SK-N-SH (cell line): ENCODE results near the gene ZCCHC14. TPM values are rescaled to one million over a fixed set of nuclear protein-coding genes. Genes with fewer than 3 reads are reported as not detected.
"Not testable (repeated sequence)": the region's sequence is repeated elsewhere in the genome, so short reads cannot be mapped to it uniquely, and the experiment has no call there.

Experiments
- CTCF ChIA-PET: fragments of 300-600, 350-600 bp; formaldehyde crosslinking; extraction: SDS; loops from one replicate; lab custom pipeline; 2021; lab: Yijun Ruan, JAX
- POLR2A ChIA-PET: fragments of 350-600 bp; sonication (Branson Sonifier 250); formaldehyde crosslinking; extraction: SDS; loops from one replicate; lab custom pipeline; 2020; ENCODE audit warnings: antibody characterized with exemption, inconsistent platforms; lab: Yijun Ruan, JAX
- DNase-seq: peaks from one replicate; pipeline ENCODE4 v3.0.0; 2012
- H2AFZ ChIP-seq: fragments of 200-600 bp; sonication (generic); 2 replicates; pipeline ENCODE4 v1.8.1; 2016; ENCODE audit warnings: antibody characterized with exemption, mild to moderate bottlenecking, low read depth
- H3F3A ChIP-seq: fragments of 200-600 bp; sonication (generic); replicated peaks from 2 replicates; pipeline ENCODE3; 2016; ENCODE audit warnings: antibody characterized with exemption, mild to moderate bottlenecking; ENCODE audit not compliant: insufficient read depth
- H3K27ac ChIP-seq, 2 experiments: fragments of 200-500 bp in 1 of 2; fragments of 200-600 bp in 1 of 2; sonication (Bioruptor generic) in 1 of 2; sonication (generic), shearing (Covaris generic) in 1 of 2; 2 replicates each; pipeline versions ENCODE4 v1.5.1 to v1.6.1; 2014 to 2016; ENCODE audit warnings: low read depth in 2 of 2, inconsistent platforms in 1 of 2, low read length in 1 of 2, mild to moderate bottlenecking in 1 of 2, mixed read lengths in 1 of 2
- H3K27me3 ChIP-seq: fragments of 200-600 bp; sonication (generic), shearing (Covaris generic); 2 replicates; pipeline ENCODE4 v1.6.1; 2016; ENCODE audit warnings: mixed run types; ENCODE audit not compliant: insufficient read depth
- H3K36me3 ChIP-seq, 2 experiments: fragments of 200-500 bp in 1 of 2; fragments of 200-600 bp in 1 of 2; sonication (Bioruptor generic) in 1 of 2; sonication (generic) in 1 of 2; replicated peaks in 1 of 2; 2 replicates each; pipeline versions ENCODE3 to v1.5.1; 2014 to 2016; ENCODE audit warnings: low read length in 1 of 2, mild to moderate bottlenecking in 1 of 2; ENCODE audit not compliant: insufficient read depth in 2 of 2, control insufficient read depth in 1 of 2
- H3K4me1 ChIP-seq, 2 experiments: fragments of 200-500 bp in 1 of 2; fragments of 200-600 bp in 1 of 2; sonication (Bioruptor generic) in 1 of 2; sonication (generic), shearing (Covaris generic) in 1 of 2; 2 replicates each; pipeline versions ENCODE4 v1.5.1 to v1.6.1; 2014 to 2016; ENCODE audit warnings: low read depth in 1 of 2, low read length in 1 of 2, mixed run types in 1 of 2; ENCODE audit not compliant: insufficient read depth in 2 of 2, control insufficient read depth in 1 of 2
- H3K4me2 ChIP-seq: fragments of 200-600 bp; sonication (generic), shearing (Covaris generic); 2 replicates; pipeline ENCODE4 v1.6.1; 2017; ENCODE audit warnings: mixed run types
- H3K4me3 ChIP-seq, 2 experiments: fragments of 200-500 bp in 1 of 2; fragments of 200-600 bp in 1 of 2; sonication (Bioruptor generic) in 1 of 2; sonication (generic), shearing (Covaris generic) in 1 of 2; 2 replicates each; pipeline versions ENCODE4 v1.5.1 to v1.8.1; 2014 to 2016; ENCODE audit warnings: low read depth in 2 of 2, inconsistent platforms in 1 of 2, low read length in 1 of 2, mild to moderate bottlenecking in 1 of 2, mixed read lengths in 1 of 2, moderate library complexity in 1 of 2
- H3K79me2 ChIP-seq: fragments of 200-600 bp; sonication (generic); 2 replicates; pipeline ENCODE4 v1.8.1; 2017; ENCODE audit warnings: mild to moderate bottlenecking; ENCODE audit not compliant: insufficient read depth
- H3K9ac ChIP-seq: fragments of 200-600 bp; sonication (generic); 2 replicates; pipeline ENCODE4 v1.6.1; 2017; ENCODE audit warnings: mixed run types
- H3K9me2 ChIP-seq: fragments of 200-600 bp; sonication (generic); 2 replicates; pipeline ENCODE4 v1.6.1; 2017; ENCODE audit warnings: mixed run types
- H3K9me3 ChIP-seq: fragments of 200-600 bp; sonication (generic); 2 replicates; pipeline ENCODE4 v1.6.1; 2017; ENCODE audit warnings: mixed run types, mild to moderate bottlenecking, moderate library complexity
- H4K20me1 ChIP-seq: fragments of 200-600 bp; sonication (generic); 2 replicates; pipeline ENCODE4 v1.6.1; 2017; ENCODE audit warnings: mild to moderate bottlenecking, mixed run types; ENCODE audit not compliant: insufficient read depth
- CHD2 ChIP-seq: fragments of 150-350 bp; IDR thresholded peaks from 2 replicates; pipeline ENCODE4 v1.6.1; 2018; ENCODE audit warnings: low read length; ENCODE audit not compliant: partially characterized antibody
- ELF1 ChIP-seq: IDR thresholded peaks from 2 replicates; pipeline ENCODE4 v1.4.0; 2012
- EP300 ChIP-seq, 2 experiments: IDR thresholded peaks; 2 replicates each; pipeline versions ENCODE4 v1.4.0 to v1.6.1; 2012; ENCODE audit warnings: borderline replicate concordance in 1 of 2, low read depth in 1 of 2, low read length in 1 of 2
- FOXJ3 ChIP-seq: sonication (generic); formaldehyde crosslinking; IDR thresholded peaks from 2 replicates; pipeline ENCODE4 v1.5.1; 2020; ENCODE audit warnings: mild to moderate bottlenecking, missing genetic modification reagents
- GATA2 ChIP-seq: sonication (generic); formaldehyde crosslinking; IDR thresholded peaks from 2 replicates; pipeline ENCODE4 v1.5.0; 2020; ENCODE audit warnings: mild to moderate bottlenecking, missing genetic modification reagents
- MXI1 ChIP-seq: IDR thresholded peaks from 2 replicates; pipeline ENCODE4 v1.6.1; 2012; ENCODE audit warnings: mild to moderate bottlenecking, low read depth, low read length, improper control_type of control experiment
- RCOR1 ChIP-seq: fragments of 150-350 bp; IDR thresholded peaks from 2 replicates; pipeline ENCODE4 v1.6.1; 2017; ENCODE audit warnings: antibody characterized with exemption, low read length
- RFX5 ChIP-seq: IDR thresholded peaks from 2 replicates; pipeline ENCODE4 v1.6.1; 2012; ENCODE audit warnings: mild to moderate bottlenecking, improper control_type of control experiment, low read length
- TEAD4 ChIP-seq: IDR thresholded peaks from 2 replicates; pipeline ENCODE4 v1.4.0; 2012; ENCODE audit warnings: mild to moderate bottlenecking, borderline replicate concordance; ENCODE audit not compliant: insufficient read depth
- WGBS: methylation state at CpG from one replicate; pipeline ENCODE4 v1.1.6; 2017; ENCODE audit warnings: low lambda C conversion rate; 5-methylcytosine and 5-hydroxymethylcytosine counted together
- polyA plus RNA-seq, 3 experiments: library from polyadenylated mRNA; depleted of rRNA; stranded (reverse); fragments of >200 nt; gene quantifications; 2 replicates each; pipeline ENCODE4 v1.2.3, GENCODE V29; 2012
- TF ChIP-seq, protein P1 (sequence below): IDR thresholded peaks from 2 replicates; pipeline ENCODE4 v1.4.0; 2012; ENCODE audit warnings: low read depth, borderline replicate concordance

ZCCHC14 gene
- polyA plus RNA-seq, 1 of the 3 experiments (the other 2 are of a cell fraction): 5.7 TPM

DNA sequence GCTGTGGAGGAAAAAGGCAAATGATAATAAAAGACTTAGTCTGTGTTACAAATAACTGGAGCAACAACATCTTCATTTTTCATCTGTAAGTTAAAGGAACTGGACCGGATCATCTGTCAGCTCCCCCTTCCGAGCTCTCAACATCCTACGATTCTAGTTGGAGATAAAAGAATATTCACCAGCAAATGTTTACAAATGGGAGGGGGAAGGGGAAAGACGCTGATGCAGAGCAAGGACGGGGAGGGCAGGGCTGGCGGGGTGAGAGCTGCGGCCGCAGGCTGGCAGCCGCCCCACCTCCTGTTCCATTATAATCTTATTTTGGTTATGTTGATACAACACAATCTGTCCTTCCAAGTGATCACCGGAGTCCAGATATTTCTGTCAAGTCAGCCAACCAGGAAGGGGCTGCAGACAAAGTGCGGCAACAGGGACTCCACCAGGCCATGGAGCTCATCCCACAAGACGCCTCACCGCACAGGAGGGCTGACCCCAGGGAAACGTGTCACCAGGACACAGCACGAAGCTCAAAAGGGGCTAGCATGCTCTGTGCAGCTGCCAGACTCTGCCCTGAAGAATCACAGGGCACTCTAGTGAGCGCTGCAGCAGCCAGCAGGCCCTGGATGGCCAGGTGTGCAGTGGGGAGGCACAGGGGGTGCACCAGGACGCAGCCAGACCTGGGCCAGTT is 128.9 kb downstream of the ZCCHC14 start:
- CTCF ChIA-PET: interaction anchor here (0.7 to 1.9 kb wide), 7 partner anchors 15 to 85 kb away, joined by 3 to 8 read pairs (median 3); partner anchors contain the start of gene C16orf95
- H3K36me3 ChIP-seq: peaks cover 15 to 24% of the 10 kb centered on the region in 2 experiments
- peak overlapping the region; percentile 44 to 89; a peak in 3 of 4 replicates for H3K27ac ChIP-seq
- H3K9me3 ChIP-seq: no peaks in the 10 kb centered on the region
- peak; percentile 83 for DNase-seq
- no peaks in the 10 kb centered on the region for H3K27me3 ChIP-seq
- H3K79me2 ChIP-seq: peaks cover 53% of the 10 kb centered on the region
- H3K9me2 ChIP-seq: no peaks in the 10 kb centered on the region
- 0 out of 2 replicates have a peak overlapping the region, but pooled peaks have one; percentile 13 for H3K9ac ChIP-seq
- no peak overlapping the region for H2AFZ ChIP-seq
- POLR2A ChIA-PET: interaction anchor here (1.2 to 1.8 kb wide), 3 partner anchors 20 to 47 kb away, joined by 3 to 6 read pairs (median 4); partner anchors contain the start of genes C16orf95 and FBXO31
- 46% methylated on average over 12 of the region's 17 CpGs for WGBS
- no peak overlapping the region; a peak in 2 of 4 replicates for H3K4me3 ChIP-seq
- peak overlapping the region; percentile 59; the same call in 1 of the 2 replicates for H3K4me2 ChIP-seq
- no peaks in the 10 kb centered on the region for H3F3A ChIP-seq
- peak in 1 of 2 experiments; percentile 19; a peak in 1 of 4 replicates for TF ChIP-seq EP300 (IDR thresholded peaks at IDR 0.05; ENCODE audit: borderline replicate concordance in 1 of 2, low read depth in 1 of 2, low read length in 1 of 2)
- peak; percentile 45; the same call in 1 of the 2 replicates for TF ChIP-seq MXI1
- TF ChIP-seq ELF1: no peak
- peak; percentile 22 for TF ChIP-seq CHD2
- TF ChIP-seq, protein P1, sequence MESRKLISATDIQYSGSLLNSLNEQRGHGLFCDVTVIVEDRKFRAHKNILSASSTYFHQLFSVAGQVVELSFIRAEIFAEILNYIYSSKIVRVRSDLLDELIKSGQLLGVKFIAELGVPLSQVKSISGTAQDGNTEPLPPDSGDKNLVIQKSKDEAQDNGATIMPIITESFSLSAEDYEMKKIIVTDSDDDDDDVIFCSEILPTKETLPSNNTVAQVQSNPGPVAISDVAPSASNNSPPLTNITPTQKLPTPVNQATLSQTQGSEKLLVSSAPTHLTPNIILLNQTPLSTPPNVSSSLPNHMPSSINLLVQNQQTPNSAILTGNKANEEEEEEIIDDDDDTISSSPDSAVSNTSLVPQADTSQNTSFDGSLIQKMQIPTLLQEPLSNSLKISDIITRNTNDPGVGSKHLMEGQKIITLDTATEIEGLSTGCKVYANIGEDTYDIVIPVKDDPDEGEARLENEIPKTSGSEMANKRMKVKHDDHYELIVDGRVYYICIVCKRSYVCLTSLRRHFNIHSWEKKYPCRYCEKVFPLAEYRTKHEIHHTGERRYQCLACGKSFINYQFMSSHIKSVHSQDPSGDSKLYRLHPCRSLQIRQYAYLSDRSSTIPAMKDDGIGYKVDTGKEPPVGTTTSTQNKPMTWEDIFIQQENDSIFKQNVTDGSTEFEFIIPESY: no peak
- 0 out of 2 replicates have a peak, but pooled peaks have one; percentile 1 for TF ChIP-seq RCOR1
- no peak for TF ChIP-seq RFX5
- TF ChIP-seq GATA2: peak; percentile 79
- peak; percentile 56; the same call in 1 of the 2 replicates for TF ChIP-seq FOXJ3 (CRISPR knock-in tag)
- TF ChIP-seq TEAD4: no peak
- H3K4me1 ChIP-seq: peaks cover 15 to 37% of the 10 kb centered on the region in 2 experiments; a peak in 2 of 4 replicates
- H4K20me1 ChIP-seq: peaks cover 32% of the 10 kb centered on the region

DNA sequence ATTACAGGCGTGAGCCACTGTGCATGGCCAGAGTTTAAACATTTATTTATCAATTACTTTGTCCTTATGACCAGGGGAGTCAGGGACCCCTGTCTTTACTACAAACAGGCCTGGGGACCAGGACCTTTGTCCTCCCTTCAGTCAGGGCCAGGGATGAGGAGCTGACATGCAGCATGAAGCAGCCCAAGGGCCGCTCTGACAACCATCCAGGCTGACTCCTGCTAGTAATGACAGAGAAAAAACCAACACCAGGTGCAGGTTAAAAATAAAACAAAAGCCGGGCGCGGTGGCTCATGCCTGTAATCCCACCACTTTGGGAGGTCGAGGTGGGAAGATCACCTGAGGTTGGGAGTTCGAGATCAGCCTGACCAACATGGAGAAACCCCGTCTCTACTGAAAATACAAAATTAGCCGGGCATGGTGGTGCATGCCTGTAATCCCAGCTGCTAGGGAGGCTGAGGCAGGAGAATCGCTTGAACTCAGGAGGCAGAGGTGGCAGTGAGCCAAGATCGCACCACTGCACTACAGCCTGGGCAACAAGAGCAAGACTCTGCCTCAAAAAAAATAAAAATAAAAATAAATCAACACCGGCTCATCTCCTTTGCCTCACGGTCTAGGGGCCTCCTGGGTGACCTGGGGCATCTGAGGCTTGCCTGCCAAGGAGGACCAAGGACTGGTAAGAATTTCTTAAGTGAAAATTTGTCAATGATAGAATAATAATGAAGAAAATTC is 129.8 kb downstream of the ZCCHC14 start:
- WGBS: 94% methylated on average over 13 of the region's 13 CpGs
- not testable (repeated sequence) for H3K4me3 ChIP-seq, H3K9me3 ChIP-seq, H2AFZ ChIP-seq, DNase-seq, H3K9me2 ChIP-seq, H3K27me3 ChIP-seq, H3K9ac ChIP-seq, H3F3A ChIP-seq
- Histone ChIP-seq H3K79me2 (peaks cover 46% of the 10 kb centered on the region), H3K4me2 (peak overlapping the region; percentile 59; the same call in 1 of the 2 replicates), H3K27ac (peak overlapping the region; percentile 44 to 89; a peak in 3 of 4 replicates), H4K20me1 (peaks cover 27% of the 10 kb centered on the region), H3K36me3 (peaks cover 21 to 27% of the 10 kb centered on the region in 2 experiments), H3K4me1 (peaks cover 15 to 30% of the 10 kb centered on the region in 2 experiments; a peak in 2 of 4 replicates)
- POLR2A ChIA-PET: interaction anchor here (1.2 to 1.8 kb wide), 3 partner anchors 21 to 46 kb away, joined by 3 to 6 read pairs (median 4); partner anchors contain the start of genes C16orf95 and FBXO31
- CTCF ChIA-PET: interaction anchor here (1.0 to 1.9 kb wide), 6 partner anchors 14 to 84 kb away, joined by 3 to 8 read pairs (median 3); no protein-coding TSS in a partner anchor
